Endodermal cell (in vitro differentiated cells): ENCODE data around the gene NCOA3. TPM values are rescaled to one million over a fixed set of nuclear protein-coding genes. Genes with fewer than 3 reads are reported as not detected.

Experiments
- DNase-seq: peaks from one replicate; pipeline ENCODE4 v3.0.0-alpha.2; 2017
- H3K27ac ChIP-seq: 2 replicates; pipeline ENCODE4 v1.5.1; 2013; ENCODE audit warnings: mild to moderate bottlenecking, low read depth, low read length, moderate library complexity
- H3K27me3 ChIP-seq: 2 replicates; pipeline ENCODE4 v1.6.1; 2013; ENCODE audit warnings: mild to moderate bottlenecking, low read length, moderate library complexity; ENCODE audit not compliant: insufficient read depth, control insufficient read depth, poor library complexity, severe bottlenecking
- H3K36me3 ChIP-seq: 2 replicates; pipeline ENCODE4 v1.7.0; 2013; ENCODE audit warnings: mild to moderate bottlenecking, low read length, moderate library complexity; ENCODE audit not compliant: control insufficient read depth, insufficient read depth
- H3K4me1 ChIP-seq: one replicate; pipeline ENCODE4 v1.7.0; 2013; ENCODE audit warnings: low read length; ENCODE audit not compliant: control insufficient read depth, insufficient read depth
- H3K4me3 ChIP-seq: 2 replicates; pipeline ENCODE4 v1.5.1; 2013; ENCODE audit warnings: mild to moderate bottlenecking, low read length, moderate library complexity
- H3K9ac ChIP-seq: 2 replicates; pipeline ENCODE4 v1.6.1; 2013; ENCODE audit warnings: mild to moderate bottlenecking, low read length, moderate library complexity; ENCODE audit not compliant: poor library complexity, severe bottlenecking; ENCODE audit errors: extremely low read depth
- H3K9me3 ChIP-seq: 2 replicates; pipeline ENCODE4 v1.6.1; 2013; ENCODE audit warnings: mild to moderate bottlenecking, low read length, moderate library complexity; ENCODE audit not compliant: control insufficient read depth
- H3K27ac Mint-ChIP-seq: 2 replicates; pipeline ENCODE4 v1.8.0; 2020; ENCODE audit warnings: mixed read lengths
- H3K27me3 Mint-ChIP-seq: 2 replicates; pipeline ENCODE4 v1.8.0; 2021; ENCODE audit warnings: mild to moderate bottlenecking, mixed read lengths; ENCODE audit not compliant: insufficient read depth
- H3K36me3 Mint-ChIP-seq: 2 replicates; pipeline ENCODE4 v1.8.0; 2020; ENCODE audit warnings: low read depth, mixed read lengths
- H3K4me1 Mint-ChIP-seq: 2 replicates; pipeline ENCODE4 v1.8.0; 2020; ENCODE audit warnings: mixed read lengths
- H3K4me3 Mint-ChIP-seq: 2 replicates; pipeline ENCODE4 v1.8.0; 2020; ENCODE audit warnings: mild to moderate bottlenecking, moderate library complexity, mixed read lengths
- H3K9me3 Mint-ChIP-seq: 2 replicates; pipeline ENCODE4 v1.8.0; 2020; ENCODE audit warnings: mild to moderate bottlenecking, mixed read lengths
- WGBS, 2 experiments: methylation state at CpG; one replicate each; pipeline versions ENCODE4 v1.1.5 to v1.1.7; 2013; ENCODE audit warnings: missing lambda C conversion rate in 2 of 2, mixed read lengths in 1 of 2; ENCODE audit not compliant: insufficient coverage in 1 of 2, insufficient read length in 1 of 2; 5-methylcytosine and 5-hydroxymethylcytosine counted together
- total RNA-seq, 2 donors: library from RNA; stranded (reverse); fragmentation: NEBNext Ultra II Directional in 1 of 2; extraction: Animal tissue kit (Norgen Biotek cat#: 25700) in 1 of 2; gene quantifications; 2 replicates in 1 of 2; 3 replicates in 1 of 2; pipeline ENCODE4 v1.2.1, GENCODE V29; 2021
- TF ChIP-seq, protein P1 (sequence below): fragments of 200-600 bp; sonication (generic); conservative IDR thresholded peaks from 2 replicates; pipeline ENCODE4 v1.5.0; 2021; ENCODE audit warnings: antibody characterized with exemption, mild to moderate bottlenecking

NCOA3 gene
- total RNA-seq, 2 donors from 2014 or later = 38.6 TPM

DNA sequence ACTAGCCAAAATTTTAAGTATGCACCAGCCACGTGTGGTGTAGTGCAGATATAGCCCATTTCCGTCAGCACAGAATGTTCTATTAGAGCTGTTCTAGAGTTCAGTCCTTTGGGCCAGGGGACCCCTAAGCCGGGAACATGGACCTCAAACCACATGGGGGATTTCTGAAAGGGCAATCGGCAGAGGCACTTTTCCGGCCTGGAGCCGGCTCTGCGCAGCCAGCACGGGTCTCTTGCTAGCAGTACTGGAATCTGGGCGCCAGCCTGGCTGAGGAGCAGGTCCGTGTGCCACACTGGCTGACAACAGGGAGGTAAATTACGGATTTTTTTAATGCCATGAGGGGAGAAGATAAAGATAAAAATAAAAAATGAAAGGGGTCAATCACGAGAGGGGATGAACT, 163.1 kb downstream of the NCOA3 start:
- Histone ChIP-seq H3K27ac (no peak overlapping the region), H3K9me3 (no peaks in the 10 kb centered on the region), H3K27me3 (no peaks in the 10 kb centered on the region), H3K4me3 (no peak overlapping the region), H3K4me1 (no peaks in the 10 kb centered on the region), H3K36me3 (peaks cover 68% of the 10 kb centered on the region), H3K9ac (no peak overlapping the region)
- H3K36me3 Mint-ChIP-seq = peaks cover 31% of the 10 kb centered on the region
- H3K27me3 Mint-ChIP-seq = no peaks in the 10 kb centered on the region
- DNase-seq = no peak
- TF ChIP-seq, protein P1, sequence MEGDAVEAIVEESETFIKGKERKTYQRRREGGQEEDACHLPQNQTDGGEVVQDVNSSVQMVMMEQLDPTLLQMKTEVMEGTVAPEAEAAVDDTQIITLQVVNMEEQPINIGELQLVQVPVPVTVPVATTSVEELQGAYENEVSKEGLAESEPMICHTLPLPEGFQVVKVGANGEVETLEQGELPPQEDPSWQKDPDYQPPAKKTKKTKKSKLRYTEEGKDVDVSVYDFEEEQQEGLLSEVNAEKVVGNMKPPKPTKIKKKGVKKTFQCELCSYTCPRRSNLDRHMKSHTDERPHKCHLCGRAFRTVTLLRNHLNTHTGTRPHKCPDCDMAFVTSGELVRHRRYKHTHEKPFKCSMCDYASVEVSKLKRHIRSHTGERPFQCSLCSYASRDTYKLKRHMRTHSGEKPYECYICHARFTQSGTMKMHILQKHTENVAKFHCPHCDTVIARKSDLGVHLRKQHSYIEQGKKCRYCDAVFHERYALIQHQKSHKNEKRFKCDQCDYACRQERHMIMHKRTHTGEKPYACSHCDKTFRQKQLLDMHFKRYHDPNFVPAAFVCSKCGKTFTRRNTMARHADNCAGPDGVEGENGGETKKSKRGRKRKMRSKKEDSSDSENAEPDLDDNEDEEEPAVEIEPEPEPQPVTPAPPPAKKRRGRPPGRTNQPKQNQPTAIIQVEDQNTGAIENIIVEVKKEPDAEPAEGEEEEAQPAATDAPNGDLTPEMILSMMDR = no peak
- H3K27ac Mint-ChIP-seq = no peak overlapping the region
- no peak overlapping the region for H3K4me3 Mint-ChIP-seq
- WGBS, 2 experiments = 91 to 93% methylated on average over 12 of the region's 12 CpGs
- H3K9me3 Mint-ChIP-seq = no peaks in the 10 kb centered on the region
- H3K4me1 Mint-ChIP-seq = no peaks in the 10 kb centered on the region

DNA sequence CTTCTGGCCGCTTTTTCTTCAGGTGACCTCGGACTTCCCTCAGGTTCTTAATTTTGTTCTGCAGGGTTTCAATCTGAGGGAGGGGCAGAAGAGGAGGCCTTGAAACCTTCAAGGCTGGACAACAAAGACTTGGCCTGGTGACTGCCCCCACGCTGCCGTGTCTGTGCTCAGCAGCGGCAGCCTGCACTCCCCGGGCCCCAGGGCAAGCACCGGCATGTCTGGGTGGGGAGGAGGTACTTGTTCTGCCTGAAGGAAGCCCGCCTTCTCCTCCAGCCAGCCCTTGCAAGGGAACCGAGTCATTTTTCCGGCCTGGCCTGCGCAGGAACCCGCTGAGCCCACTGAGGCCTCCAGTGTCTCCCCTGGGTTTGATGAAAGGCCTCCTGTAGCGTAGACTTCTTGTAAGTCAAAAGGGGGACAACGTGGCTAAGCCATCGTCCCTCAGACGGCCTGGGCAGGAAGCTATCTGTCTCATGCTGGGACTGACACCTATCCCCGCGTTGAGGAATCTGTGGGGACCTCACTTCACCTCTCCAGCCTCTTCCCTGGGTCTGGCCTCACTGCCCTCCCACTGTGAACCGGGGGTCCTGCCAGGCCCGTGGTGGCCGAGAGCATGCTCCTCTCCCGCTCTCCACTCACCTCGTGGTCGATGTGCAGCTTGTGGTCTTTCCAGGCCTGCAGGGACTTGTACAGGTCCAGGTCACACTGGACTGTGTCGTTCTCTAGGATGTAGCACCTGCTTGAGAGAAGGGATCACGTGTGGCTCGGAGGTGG, 163.7 kb downstream of the NCOA3 start:
- no peaks in the 10 kb centered on the region for H3K9me3 Mint-ChIP-seq
- Histone ChIP-seq H3K27me3 (no peaks in the 10 kb centered on the region), H3K36me3 (peaks cover 64% of the 10 kb centered on the region), H3K9me3 (no peaks in the 10 kb centered on the region), H3K4me3 (no peak overlapping the region), H3K4me1 (no peaks in the 10 kb centered on the region), H3K27ac (no peak overlapping the region), H3K9ac (no peak overlapping the region)
- TF ChIP-seq, protein P1 = no peak
- WGBS, 2 experiments = 90 to 91% methylated on average over 22 to 27 of the region's 27 CpGs
- H3K4me1 Mint-ChIP-seq = no peaks in the 10 kb centered on the region
- H3K36me3 Mint-ChIP-seq = peaks cover 32% of the 10 kb centered on the region
- no peaks in the 10 kb centered on the region for H3K27me3 Mint-ChIP-seq
- no peak overlapping the region for H3K4me3 Mint-ChIP-seq
- peak overlapping the region; percentile 26 for H3K27ac Mint-ChIP-seq
- DNase-seq = no peak

DNA sequence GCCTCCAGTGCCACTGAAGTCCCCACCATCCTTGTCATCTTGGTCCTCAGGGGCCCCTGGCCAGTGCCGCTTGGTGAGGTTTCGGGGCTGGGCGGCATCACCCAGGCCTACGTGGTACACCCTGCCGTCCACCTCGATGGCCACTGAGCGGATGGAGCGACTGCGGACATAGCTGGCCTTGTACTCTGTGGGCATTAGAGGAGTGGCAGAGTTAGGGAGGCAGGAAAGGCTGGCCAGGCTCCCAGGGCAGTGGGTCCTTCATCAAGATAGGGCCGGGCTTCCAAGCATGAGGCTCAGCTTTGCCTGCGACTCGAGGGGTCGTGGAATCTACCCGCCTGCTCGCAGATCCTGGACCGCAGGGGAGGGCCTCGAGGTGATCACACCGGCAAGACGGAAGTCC, 164.6 kb downstream of the NCOA3 start:
- peaks cover 30% of the 10 kb centered on the region for H3K36me3 Mint-ChIP-seq
- no peaks in the 10 kb centered on the region for H3K9me3 Mint-ChIP-seq
- Histone ChIP-seq H3K36me3 (peaks cover 62% of the 10 kb centered on the region), H3K9me3 (no peaks in the 10 kb centered on the region), H3K4me3 (no peak overlapping the region), H3K4me1 (no peaks in the 10 kb centered on the region), H3K27ac (no peak overlapping the region), H3K9ac (no peak overlapping the region), H3K27me3 (no peaks in the 10 kb centered on the region)
- no peaks in the 10 kb centered on the region for H3K27me3 Mint-ChIP-seq
- no peak for DNase-seq
- no peak overlapping the region for H3K4me3 Mint-ChIP-seq
- TF ChIP-seq, protein P1 = no peak
- 93% methylated on average over 15 to 19 of the region's 19 CpGs for WGBS, 2 experiments
- H3K4me1 Mint-ChIP-seq = no peaks in the 10 kb centered on the region
- H3K27ac Mint-ChIP-seq = no peak overlapping the region
